ENCODE data around the gene MRPL53. TPM values are rescaled to one million over a fixed set of nuclear protein-coding genes. Genes with fewer than 3 reads are reported as not detected.
A peak's percentile ranks its signal among the peaks of the same experiment; 100 is the strongest.

The MRPL53 gene
- total and polyA plus RNA-seq, 2 of the 13 experiments (the other 11 are each of a cell fraction or from before 2014, with no cell fraction given) = 34.3 to 51.9 TPM

DNA sequence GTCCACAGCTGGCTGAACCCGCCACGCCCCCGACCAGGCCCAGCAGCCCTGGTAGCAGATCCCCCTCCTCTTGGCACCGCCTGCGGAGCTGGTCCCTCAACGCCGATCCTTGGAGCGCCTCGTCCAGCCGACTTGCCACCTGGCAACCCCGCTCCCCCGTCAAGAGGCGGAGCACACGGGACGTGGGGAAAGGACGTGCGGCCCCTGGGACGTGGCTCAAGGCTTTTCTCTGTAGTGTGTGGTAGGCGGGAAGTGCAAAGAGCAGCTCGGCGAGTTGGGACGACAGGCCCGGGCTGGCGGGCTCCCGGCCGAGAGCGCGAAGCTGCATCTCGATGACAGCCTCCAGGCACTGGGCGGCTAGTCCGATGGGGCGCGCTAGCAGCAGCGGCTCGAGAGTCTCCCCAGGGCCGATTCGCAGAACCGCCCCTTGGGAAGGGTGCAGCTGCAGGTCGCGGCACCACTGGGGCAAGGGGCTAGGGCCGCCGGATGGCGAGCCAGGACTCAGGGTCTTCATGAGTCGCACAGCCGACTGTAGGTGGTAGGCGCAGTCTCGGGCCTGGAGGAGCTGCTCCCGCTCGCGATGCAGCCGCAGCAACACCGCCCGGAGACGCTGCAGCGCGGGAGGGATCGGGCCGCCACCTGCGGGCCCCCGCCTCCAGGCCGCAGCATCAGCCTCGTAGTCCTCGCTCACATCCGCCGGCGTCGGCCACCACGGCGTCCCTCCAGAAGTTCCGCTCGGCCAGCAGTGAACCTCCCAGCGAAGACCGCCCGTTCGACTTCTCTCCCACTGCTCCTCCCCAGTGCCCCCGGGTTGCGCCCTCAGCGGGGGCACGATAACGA lies 9.7 kb upstream of the MRPL53 start (continued):
- TF ChIP-seq CEBPB (IDR thresholded peaks at IDR 0.05; ENCODE audit: borderline replicate concordance, low read depth, low read length) = no peak
- TF ChIP-seq NFATC3 (CRISPR knock-in tag; IDR thresholded peaks at IDR 0.05) = peak; percentile 10
- TF ChIP-seq, protein P1, sequence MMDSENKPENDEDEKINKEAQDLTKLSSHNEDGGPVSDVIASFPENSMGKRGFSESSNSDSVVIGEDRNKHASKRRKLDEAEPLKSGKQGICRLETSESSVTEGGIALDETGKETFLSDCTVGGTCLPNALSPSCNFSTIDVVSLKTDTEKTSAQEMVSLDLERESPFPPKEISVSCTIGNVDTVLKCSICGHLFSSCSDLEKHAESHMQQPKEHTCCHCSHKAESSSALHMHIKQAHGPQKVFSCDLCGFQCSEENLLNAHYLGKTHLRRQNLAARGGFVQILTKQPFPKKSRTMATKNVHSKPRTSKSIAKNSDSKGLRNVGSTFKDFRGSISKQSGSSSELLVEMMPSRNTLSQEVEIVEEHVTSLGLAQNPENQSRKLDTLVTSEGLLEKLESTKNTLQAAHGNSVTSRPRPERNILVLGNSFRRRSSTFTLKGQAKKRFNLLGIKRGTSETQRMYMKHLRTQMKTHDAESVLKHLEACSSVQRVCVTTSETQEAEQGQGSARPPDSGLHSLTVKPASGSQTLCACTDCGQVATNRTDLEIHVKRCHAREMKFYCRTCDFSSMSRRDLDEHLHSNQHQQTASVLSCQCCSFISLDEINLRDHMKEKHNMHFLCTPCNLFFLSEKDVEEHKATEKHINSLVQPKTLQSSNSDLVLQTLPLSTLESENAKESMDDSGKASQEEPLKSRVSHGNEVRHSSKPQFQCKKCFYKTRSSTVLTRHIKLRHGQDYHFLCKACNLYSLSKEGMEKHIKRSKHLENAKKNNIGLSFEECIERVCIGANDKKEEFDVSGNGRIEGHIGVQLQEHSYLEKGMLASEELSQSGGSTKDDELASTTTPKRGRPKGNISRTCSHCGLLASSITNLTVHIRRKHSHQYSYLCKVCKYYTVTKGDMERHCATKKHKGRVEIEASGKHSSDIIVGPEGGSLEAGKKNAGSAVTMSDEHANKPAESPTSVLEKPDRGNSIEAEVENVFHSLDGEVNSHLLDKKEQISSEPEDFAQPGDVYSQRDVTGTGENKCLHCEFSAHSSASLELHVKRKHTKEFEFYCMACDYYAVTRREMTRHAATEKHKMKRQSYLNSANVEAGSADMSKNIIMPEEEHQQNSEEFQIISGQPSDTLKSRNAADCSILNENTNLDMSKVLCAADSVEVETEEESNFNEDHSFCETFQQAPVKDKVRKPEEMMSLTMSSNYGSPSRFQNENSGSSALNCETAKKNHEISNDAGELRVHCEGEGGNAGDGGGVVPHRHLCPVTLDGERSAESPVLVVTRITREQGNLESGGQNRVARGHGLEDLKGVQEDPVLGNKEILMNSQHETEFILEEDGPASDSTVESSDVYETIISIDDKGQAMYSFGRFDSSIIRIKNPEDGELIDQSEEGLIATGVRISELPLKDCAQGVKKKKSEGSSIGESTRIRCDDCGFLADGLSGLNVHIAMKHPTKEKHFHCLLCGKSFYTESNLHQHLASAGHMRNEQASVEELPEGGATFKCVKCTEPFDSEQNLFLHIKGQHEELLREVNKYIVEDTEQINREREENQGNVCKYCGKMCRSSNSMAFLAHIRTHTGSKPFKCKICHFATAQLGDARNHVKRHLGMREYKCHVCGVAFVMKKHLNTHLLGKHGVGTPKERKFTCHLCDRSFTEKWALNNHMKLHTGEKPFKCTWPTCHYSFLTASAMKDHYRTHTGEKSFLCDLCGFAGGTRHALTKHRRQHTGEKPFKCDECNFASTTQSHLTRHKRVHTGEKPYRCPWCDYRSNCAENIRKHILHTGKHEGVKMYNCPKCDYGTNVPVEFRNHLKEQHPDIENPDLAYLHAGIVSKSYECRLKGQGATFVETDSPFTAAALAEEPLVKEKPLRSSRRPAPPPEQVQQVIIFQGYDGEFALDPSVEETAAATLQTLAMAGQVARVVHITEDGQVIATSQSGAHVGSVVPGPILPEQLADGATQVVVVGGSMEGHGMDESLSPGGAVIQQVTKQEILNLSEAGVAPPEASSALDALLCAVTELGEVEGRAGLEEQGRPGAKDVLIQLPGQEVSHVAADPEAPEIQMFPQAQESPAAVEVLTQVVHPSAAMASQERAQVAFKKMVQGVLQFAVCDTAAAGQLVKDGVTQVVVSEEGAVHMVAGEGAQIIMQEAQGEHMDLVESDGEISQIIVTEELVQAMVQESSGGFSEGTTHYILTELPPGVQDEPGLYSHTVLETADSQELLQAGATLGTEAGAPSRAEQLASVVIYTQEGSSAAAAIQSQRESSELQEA (CRISPR knock-in tag; IDR thresholded peaks at IDR 0.05; ENCODE audit: not compliant biosample characterization) = peak; percentile 95
- no peak for TF ChIP-seq SMARCE1 (IDR thresholded peaks at IDR 0.05; ENCODE audit: borderline replicate concordance)
- TF ChIP-seq ZFP36 (IDR thresholded peaks at IDR 0.05; ENCODE audit: borderline replicate concordance, low read depth, low read length, partially characterized antibody) = no peak
- peak; percentile 58 to 67 for TF ChIP-seq POLR2A (IDR thresholded peaks at IDR 0.05; ENCODE audit: insufficient read depth in 1 of 2, low read depth in 2 of 2, low read length in 2 of 2)
- TF ChIP-seq, protein P2, sequence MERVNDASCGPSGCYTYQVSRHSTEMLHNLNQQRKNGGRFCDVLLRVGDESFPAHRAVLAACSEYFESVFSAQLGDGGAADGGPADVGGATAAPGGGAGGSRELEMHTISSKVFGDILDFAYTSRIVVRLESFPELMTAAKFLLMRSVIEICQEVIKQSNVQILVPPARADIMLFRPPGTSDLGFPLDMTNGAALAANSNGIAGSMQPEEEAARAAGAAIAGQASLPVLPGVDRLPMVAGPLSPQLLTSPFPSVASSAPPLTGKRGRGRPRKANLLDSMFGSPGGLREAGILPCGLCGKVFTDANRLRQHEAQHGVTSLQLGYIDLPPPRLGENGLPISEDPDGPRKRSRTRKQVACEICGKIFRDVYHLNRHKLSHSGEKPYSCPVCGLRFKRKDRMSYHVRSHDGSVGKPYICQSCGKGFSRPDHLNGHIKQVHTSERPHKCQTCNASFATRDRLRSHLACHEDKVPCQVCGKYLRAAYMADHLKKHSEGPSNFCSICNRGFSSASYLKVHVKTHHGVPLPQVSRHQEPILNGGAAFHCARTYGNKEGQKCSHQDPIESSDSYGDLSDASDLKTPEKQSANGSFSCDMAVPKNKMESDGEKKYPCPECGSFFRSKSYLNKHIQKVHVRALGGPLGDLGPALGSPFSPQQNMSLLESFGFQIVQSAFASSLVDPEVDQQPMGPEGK (CRISPR knock-in tag; IDR thresholded peaks at IDR 0.05) = peak; percentile 84; the same call in 1 of the 2 replicates
- TF ChIP-seq, protein P3, sequence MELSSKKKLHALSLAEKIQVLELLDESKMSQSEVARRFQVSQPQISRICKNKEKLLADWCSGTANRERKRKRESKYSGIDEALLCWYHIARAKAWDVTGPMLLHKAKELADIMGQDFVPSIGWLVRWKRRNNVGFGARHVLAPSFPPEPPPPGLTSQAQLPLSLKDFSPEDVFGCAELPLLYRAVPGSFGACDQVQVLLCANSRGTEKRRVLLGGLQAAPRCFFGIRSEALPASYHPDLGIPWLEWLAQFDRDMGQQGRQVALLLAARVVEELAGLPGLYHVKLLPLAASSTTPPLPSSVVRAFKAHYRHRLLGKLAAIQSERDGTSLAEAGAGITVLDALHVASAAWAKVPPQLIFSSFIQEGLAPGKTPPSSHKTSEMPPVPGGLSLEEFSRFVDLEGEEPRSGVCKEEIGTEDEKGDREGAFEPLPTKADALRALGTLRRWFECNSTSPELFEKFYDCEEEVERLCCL (CRISPR knock-in tag; IDR thresholded peaks at IDR 0.05; ENCODE audit: borderline replicate concordance) = peak; percentile 60; the same call in 1 of the 2 replicates
- TF ChIP-seq ZNF274 (CRISPR knock-in tag; IDR thresholded peaks at IDR 0.05) = peak; percentile 94
- peak; percentile 97 for TF ChIP-seq ZNF547 (CRISPR knock-in tag; IDR thresholded peaks at IDR 0.05)
- 0 out of 2 replicates have a peak, but pooled peaks have one; percentile 14 for TF ChIP-seq GATA4 (IDR thresholded peaks at IDR 0.05; ENCODE audit: borderline replicate concordance, low read depth)
- peak; percentile 84 for TF ChIP-seq HOXA3 (CRISPR knock-in tag; IDR thresholded peaks at IDR 0.05)
- TF ChIP-seq ZNF768 (CRISPR knock-in tag; IDR thresholded peaks at IDR 0.05) = peak; percentile 57; the same call in 1 of the 2 replicates
- no peak for TF ChIP-seq CBX5 (CRISPR knock-in tag; IDR thresholded peaks at IDR 0.05; ENCODE audit: borderline replicate concordance)
- TF ChIP-seq ZNF225 (CRISPR knock-in tag; IDR thresholded peaks at IDR 0.05) = peak; percentile 87; the same call in 1 of the 2 replicates
- no peak for TF ChIP-seq MLLT10 (CRISPR knock-in tag; IDR thresholded peaks at IDR 0.05)
- TF ChIP-seq MAF1 (CRISPR knock-in tag; IDR thresholded peaks at IDR 0.05; ENCODE audit: borderline replicate concordance) = peak; percentile 22; the same call in 1 of the 2 replicates
- TF ChIP-seq ZNF441 (CRISPR knock-in tag; IDR thresholded peaks at IDR 0.05; ENCODE audit: borderline replicate concordance) = no peak

All from HepG2 (cell line).